DOHH2 (cell line): ENCODE results near the gene LCN9.

ENCODE experiments used
- H3F3A ChIP-seq: fragments of 200-600 bp; sonication (generic), shearing (Covaris generic); 2 replicates; pipeline ENCODE4 v1.6.0; 2016; ENCODE audit warnings: antibody characterized with exemption, mild to moderate bottlenecking; ENCODE audit not compliant: control insufficient read depth, insufficient read depth
- H3K27ac ChIP-seq: fragments of 200-600 bp; sonication (generic); 2 replicates; pipeline ENCODE4 v1.5.1; 2014; ENCODE audit warnings: low read depth, mild to moderate bottlenecking, low read length, moderate library complexity
- H3K27me3 ChIP-seq: fragments of 200-600 bp; sonication (generic); 2 replicates; pipeline ENCODE4 v1.6.1; 2014; ENCODE audit warnings: mild to moderate bottlenecking, low read length, mixed read lengths; ENCODE audit not compliant: control insufficient read depth
- H3K36me3 ChIP-seq: fragments of 200-600 bp; sonication (generic); 2 replicates; pipeline ENCODE4 v1.6.1; 2014; ENCODE audit warnings: mild to moderate bottlenecking, low read length, moderate library complexity, mixed read lengths; ENCODE audit not compliant: control insufficient read depth
- H3K4me1 ChIP-seq: fragments of 200-600 bp; sonication (generic); 2 replicates; pipeline ENCODE4 v1.6.1; 2014; ENCODE audit warnings: mild to moderate bottlenecking, low read length, mixed read lengths; ENCODE audit not compliant: control insufficient read depth
- H3K4me2 ChIP-seq: fragments of 200-600 bp; sonication (generic); 2 replicates; pipeline ENCODE4 v1.6.0; 2014; ENCODE audit warnings: mild to moderate bottlenecking, low read length, moderate library complexity
- H3K4me3 ChIP-seq: fragments of 200-600 bp; sonication (generic); 2 replicates; pipeline ENCODE4 v1.5.1; 2014; ENCODE audit warnings: mild to moderate bottlenecking, low read length, mixed read lengths
- H3K79me2 ChIP-seq: fragments of 200-600 bp; sonication (generic); 2 replicates; pipeline ENCODE4 v1.6.1; 2014; ENCODE audit warnings: mild to moderate bottlenecking, low read length, mixed read lengths; ENCODE audit not compliant: control insufficient read depth
- H3K9me2 ChIP-seq: fragments of 200-600 bp; sonication (generic); replicated peaks from 2 replicates; pipeline ENCODE4 v1.6.1; 2014; ENCODE audit warnings: mild to moderate bottlenecking, low read length, mixed read lengths; ENCODE audit not compliant: control insufficient read depth
- H3K9me3 ChIP-seq: fragments of 200-600 bp; sonication (generic); 2 replicates; pipeline ENCODE4 v1.6.1; 2014; ENCODE audit warnings: antibody characterized with exemption, low read length, mixed read lengths; ENCODE audit not compliant: control insufficient read depth, insufficient read depth
- H4K20me1 ChIP-seq: fragments of 200-600 bp; sonication (generic); 2 replicates; pipeline ENCODE4 v1.6.0; 2014; ENCODE audit warnings: low read depth, mild to moderate bottlenecking, antibody characterized with exemption, low read length, moderate library complexity; ENCODE audit not compliant: control insufficient read depth, insufficient read depth
- CTCF ChIP-seq: fragments of 200-600 bp; sonication (generic); IDR thresholded peaks from one replicate; pipeline ENCODE4 v1.5.1; 2014; ENCODE audit warnings: antibody characterized with exemption, mild to moderate bottlenecking, low read depth, low read length; ENCODE audit not compliant: poor library complexity, severe bottlenecking
- EZH2phosphoT487 ChIP-seq: fragments of 200-600 bp; sonication (generic); IDR thresholded peaks from 2 replicates; pipeline ENCODE4 v1.6.1; 2017; ENCODE audit warnings: borderline replicate concordance, mild to moderate bottlenecking, antibody characterized with exemption, low read length, moderate library complexity, mixed read lengths

The LCN9 gene

GRCh38 chr9:135641745-135642144, 21.4 kb upstream of the LCN9 start:
- Histone ChIP-seq H3K79me2 (no peaks in the 10 kb centered on the region), H3K27me3 (no peaks in the 10 kb centered on the region), H3K9me3 (peaks cover 6% of the 10 kb centered on the region; the same call in 1 of the 2 replicates), H3K4me1 (no peaks in the 10 kb centered on the region), H3K36me3 (no peaks in the 10 kb centered on the region), H3K4me2 (no peak overlapping the region), H4K20me1 (no peaks in the 10 kb centered on the region), H3F3A (no peaks in the 10 kb centered on the region), H3K27ac (no peak overlapping the region), H3K9me2 (no peaks in the 10 kb centered on the region), H3K4me3 (no peak overlapping the region)
- TF ChIP-seq CTCF (no peak), EZH2phosphoT487 (no peak)

GRCh38 chr9:135644631-135645218, 18.4 kb upstream of the LCN9 start:
- Histone ChIP-seq H3K27ac (no peak overlapping the region), H3F3A (no peaks in the 10 kb centered on the region), H3K4me1 (no peaks in the 10 kb centered on the region), H4K20me1 (no peaks in the 10 kb centered on the region), H3K4me3 (no peak overlapping the region), H3K36me3 (no peaks in the 10 kb centered on the region), H3K9me3 (peaks cover 26% of the 10 kb centered on the region), H3K9me2 (no peaks in the 10 kb centered on the region), H3K79me2 (no peaks in the 10 kb centered on the region), H3K4me2 (no peak overlapping the region), H3K27me3 (no peaks in the 10 kb centered on the region)
- TF ChIP-seq EZH2phosphoT487 (no peak), CTCF (no peak)

- H3K79me2 ChIP-seq, result no peaks in the 10 kb centered on the region
- no peaks in the 10 kb centered on the region for H3K36me3 ChIP-seq
- no peaks in the 10 kb centered on the region for H3F3A ChIP-seq
- H3K4me3 ChIP-seq, result no peak overlapping the region
- no peak overlapping the region for H3K4me2 ChIP-seq
- H3K9me2 ChIP-seq, result no peaks in the 10 kb centered on the region
- no peaks in the 10 kb centered on the region for H4K20me1 ChIP-seq
- peaks cover 30% of the 10 kb centered on the region for H3K9me3 ChIP-seq
- no peaks in the 10 kb centered on the region for H3K4me1 ChIP-seq
- TF ChIP-seq CTCF (no peak), EZH2phosphoT487 (no peak)
- H3K27ac ChIP-seq, result no peak overlapping the region
- H3K27me3 ChIP-seq, result no peaks in the 10 kb centered on the region
Observed at GRCh38 chr9:135647884-135648283, 15.2 kb upstream of the LCN9 start.
